IPS DF 19.7 (cell line): ENCODE data around the gene BNIP3.

Experiments
- DNase-seq: peaks from one replicate; pipeline ENCODE4 v3.0.0-alpha.2; 2013; ENCODE audit warnings: low read depth, low spot score

BNIP3 gene

GRCh38 chr10:131981429-131982184 lies at the start of gene BNIP3:
BNIP3 (minus strand) TSS chr10:131981923; CDS start chr10:131981806, 117 bp downstream.
- DNase-seq, result peak; percentile 45

GRCh38 chr10:132030898-132031463 lies 49.3 kb upstream of the BNIP3 start:
- no peak for DNase-seq

- no peak for DNase-seq
These were observed 47.0 kb upstream of the BNIP3 start for GRCh38 chr10:132028706-132029105.

GRCh38 chr10:132027423-132027983 lies 45.8 kb upstream of the BNIP3 start:
- DNase-seq, result no peak

GRCh38 chr10:132023092-132023811 lies 41.5 kb upstream of the BNIP3 start:
- DNase-seq, result no peak

GRCh38 chr10:132022241-132022640 lies 40.5 kb upstream of the BNIP3 start:
- no peak for DNase-seq

GRCh38 chr10:132021504-132022143 lies 39.9 kb upstream of the BNIP3 start:
- DNase-seq, result no peak

GRCh38 chr10:132021046-132021445 lies 39.3 kb upstream of the BNIP3 start:
- no peak for DNase-seq

- DNase-seq, result no peak
These were observed 38.7 kb upstream of the BNIP3 start for GRCh38 chr10:132020456-132020855.

GRCh38 chr10:132019366-132019765 lies 37.6 kb upstream of the BNIP3 start:
- DNase-seq, result no peak

- DNase-seq, result no peak
These were observed 36.7 kb upstream of the BNIP3 start for GRCh38 chr10:132018446-132018845.

GRCh38 chr10:132016514-132016913 lies 34.8 kb upstream of the BNIP3 start:
- no peak for DNase-seq

GRCh38 chr10:132011445-132011844 lies 29.7 kb upstream of the BNIP3 start:
- DNase-seq, result no peak

- DNase-seq, result no peak
These were observed 29.3 kb upstream of the BNIP3 start for GRCh38 chr10:132011024-132011423.

- DNase-seq, result no peak
These were observed 28.8 kb upstream of the BNIP3 start for GRCh38 chr10:132010483-132010882.

GRCh38 chr10:132009575-132009974 lies 27.9 kb upstream of the BNIP3 start:
- no peak for DNase-seq

- DNase-seq, result no peak
These were observed 26.0 kb upstream of the BNIP3 start for GRCh38 chr10:132007681-132008080.

GRCh38 chr10:132006966-132007365 lies 25.2 kb upstream of the BNIP3 start:
- DNase-seq, result no peak

- no peak for DNase-seq
These were observed 23.4 kb upstream of the BNIP3 start for GRCh38 chr10:132005147-132005546.

- DNase-seq, result no peak
These were observed 22.3 kb upstream of the BNIP3 start for GRCh38 chr10:132004052-132004451.

- no peak for DNase-seq
These were observed 21.7 kb upstream of the BNIP3 start for GRCh38 chr10:132003282-132003924.
